SK-N-SH (cell line): ENCODE measurements around the gene RPS6KA1.

Experiments
- CHD2 ChIP-seq: fragments of 150-350 bp; IDR thresholded peaks from 2 replicates; pipeline ENCODE4 v1.6.1; 2018; ENCODE audit warnings: low read length; ENCODE audit not compliant: partially characterized antibody
- EP300 ChIP-seq, 2 experiments: IDR thresholded peaks; 2 replicates each; pipeline versions ENCODE4 v1.4.0 to v1.6.1; 2012; ENCODE audit warnings: borderline replicate concordance in 1 of 2, low read depth in 1 of 2, low read length in 1 of 2
- FOSL2 ChIP-seq: IDR thresholded peaks from 2 replicates; pipeline ENCODE4 v1.4.0; 2012; ENCODE audit warnings: low read depth, mild to moderate bottlenecking, moderate library complexity, borderline replicate concordance
- GABPA ChIP-seq: IDR thresholded peaks from 2 replicates; pipeline ENCODE4 v1.4.0; 2012; ENCODE audit warnings: low read depth, mild to moderate bottlenecking
- MXI1 ChIP-seq: IDR thresholded peaks from 2 replicates; pipeline ENCODE4 v1.6.1; 2012; ENCODE audit warnings: mild to moderate bottlenecking, low read depth, low read length, improper control_type of control experiment
- POLR2AphosphoS5 ChIP-seq: IDR thresholded peaks from 2 replicates; pipeline ENCODE4 v1.6.1; 2012; ENCODE audit warnings: low read depth, low read length
- RCOR1 ChIP-seq: fragments of 150-350 bp; IDR thresholded peaks from 2 replicates; pipeline ENCODE4 v1.6.1; 2017; ENCODE audit warnings: antibody characterized with exemption, low read length
- TAF1 ChIP-seq: IDR thresholded peaks from 2 replicates; pipeline ENCODE4 v1.6.1; 2012; ENCODE audit warnings: low read depth, mild to moderate bottlenecking, low read length, moderate library complexity, borderline replicate concordance
- TF ChIP-seq, protein P1 (sequence below): fragments of 200-600 bp; sonication (generic); IDR thresholded peaks from 2 replicates; pipeline ENCODE4 v1.6.1; 2017; ENCODE audit warnings: antibody characterized with exemption, mild to moderate bottlenecking, moderate library complexity
- TF ChIP-seq, protein P2 (sequence below): IDR thresholded peaks from 2 replicates; pipeline ENCODE4 v1.4.0; 2012; ENCODE audit warnings: low read depth
- TF ChIP-seq, protein P3 (sequence below): IDR thresholded peaks from 2 replicates; pipeline ENCODE4 v1.4.0; 2012; ENCODE audit warnings: low read depth, borderline replicate concordance

GRCh38 chr1:26603856-26604255, 74.3 kb downstream of the RPS6KA1 start:
- TF ChIP-seq GABPA: no peak
- TF ChIP-seq POLR2AphosphoS5: no peak
- TF ChIP-seq, protein P1, sequence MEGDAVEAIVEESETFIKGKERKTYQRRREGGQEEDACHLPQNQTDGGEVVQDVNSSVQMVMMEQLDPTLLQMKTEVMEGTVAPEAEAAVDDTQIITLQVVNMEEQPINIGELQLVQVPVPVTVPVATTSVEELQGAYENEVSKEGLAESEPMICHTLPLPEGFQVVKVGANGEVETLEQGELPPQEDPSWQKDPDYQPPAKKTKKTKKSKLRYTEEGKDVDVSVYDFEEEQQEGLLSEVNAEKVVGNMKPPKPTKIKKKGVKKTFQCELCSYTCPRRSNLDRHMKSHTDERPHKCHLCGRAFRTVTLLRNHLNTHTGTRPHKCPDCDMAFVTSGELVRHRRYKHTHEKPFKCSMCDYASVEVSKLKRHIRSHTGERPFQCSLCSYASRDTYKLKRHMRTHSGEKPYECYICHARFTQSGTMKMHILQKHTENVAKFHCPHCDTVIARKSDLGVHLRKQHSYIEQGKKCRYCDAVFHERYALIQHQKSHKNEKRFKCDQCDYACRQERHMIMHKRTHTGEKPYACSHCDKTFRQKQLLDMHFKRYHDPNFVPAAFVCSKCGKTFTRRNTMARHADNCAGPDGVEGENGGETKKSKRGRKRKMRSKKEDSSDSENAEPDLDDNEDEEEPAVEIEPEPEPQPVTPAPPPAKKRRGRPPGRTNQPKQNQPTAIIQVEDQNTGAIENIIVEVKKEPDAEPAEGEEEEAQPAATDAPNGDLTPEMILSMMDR: no peak
- TF ChIP-seq EP300 (IDR thresholded peaks at IDR 0.05; ENCODE audit: borderline replicate concordance in 1 of 2, low read depth in 1 of 2, low read length in 1 of 2): no peak
- TF ChIP-seq, protein P2, sequence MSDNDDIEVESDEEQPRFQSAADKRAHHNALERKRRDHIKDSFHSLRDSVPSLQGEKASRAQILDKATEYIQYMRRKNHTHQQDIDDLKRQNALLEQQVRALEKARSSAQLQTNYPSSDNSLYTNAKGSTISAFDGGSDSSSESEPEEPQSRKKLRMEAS: no peak
- TF ChIP-seq MXI1: no peak
- no peak for TF ChIP-seq TAF1
- TF ChIP-seq RCOR1: no peak
- TF ChIP-seq, protein P3, sequence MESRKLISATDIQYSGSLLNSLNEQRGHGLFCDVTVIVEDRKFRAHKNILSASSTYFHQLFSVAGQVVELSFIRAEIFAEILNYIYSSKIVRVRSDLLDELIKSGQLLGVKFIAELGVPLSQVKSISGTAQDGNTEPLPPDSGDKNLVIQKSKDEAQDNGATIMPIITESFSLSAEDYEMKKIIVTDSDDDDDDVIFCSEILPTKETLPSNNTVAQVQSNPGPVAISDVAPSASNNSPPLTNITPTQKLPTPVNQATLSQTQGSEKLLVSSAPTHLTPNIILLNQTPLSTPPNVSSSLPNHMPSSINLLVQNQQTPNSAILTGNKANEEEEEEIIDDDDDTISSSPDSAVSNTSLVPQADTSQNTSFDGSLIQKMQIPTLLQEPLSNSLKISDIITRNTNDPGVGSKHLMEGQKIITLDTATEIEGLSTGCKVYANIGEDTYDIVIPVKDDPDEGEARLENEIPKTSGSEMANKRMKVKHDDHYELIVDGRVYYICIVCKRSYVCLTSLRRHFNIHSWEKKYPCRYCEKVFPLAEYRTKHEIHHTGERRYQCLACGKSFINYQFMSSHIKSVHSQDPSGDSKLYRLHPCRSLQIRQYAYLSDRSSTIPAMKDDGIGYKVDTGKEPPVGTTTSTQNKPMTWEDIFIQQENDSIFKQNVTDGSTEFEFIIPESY: no peak
- no peak for TF ChIP-seq CHD2
- TF ChIP-seq FOSL2: no peak
